Stomach (tissue), 4 donors: Measurements from ENCODE around the gene ITPR1.

Experiments used
- CTCF ChIP-seq, 7 experiments: fragments of 450-650 bp in 4 of 7; fragments of 200-600 bp in 3 of 7; sonication (generic) in 3 of 7; IDR thresholded peaks; one replicate each; pipeline ENCODE4 v1.5.1; 2016 to 2019; ENCODE audit warnings: antibody characterized with exemption in 7 of 7, control low read depth in 2 of 7, mild to moderate bottlenecking in 1 of 7
- POLR2A ChIP-seq, 4 donors: fragments of 450-650 bp; IDR thresholded peaks; one replicate each; pipeline ENCODE4 v1.6.1; 2016; ENCODE audit warnings: antibody characterized with exemption in 4 of 4, control low read depth in 2 of 4, mild to moderate bottlenecking in 1 of 4, moderate library complexity in 1 of 4

GRCh38 chr3:4774531-4774930, 281.4 kb downstream of the ITPR1 start:
- TF ChIP-seq POLR2A (IDR thresholded peaks at IDR 0.05): no peak
- no peak for TF ChIP-seq CTCF (IDR thresholded peaks at IDR 0.05)
